DND-41 (cell line): ENCODE data around the gene SMIM44.

ENCODE experiments used
- ATAC-seq: fragments of 200-7000 bp; cut with Tn5 transposase; 3 replicates; pipeline ENCODE4 v1.9.1; 2021; ENCODE audit warnings: low read depth; ENCODE audit not compliant: insufficient read depth
- DNase-seq: peaks from one replicate; pipeline ENCODE4 v3.0.0-alpha.2; 2020
- H2AFZ ChIP-seq: 2 replicates; pipeline ENCODE4 v1.6.0; 2012; ENCODE audit warnings: low read depth, low read length
- H3K27ac ChIP-seq: 2 replicates; pipeline ENCODE4 v1.5.1; 2012; ENCODE audit warnings: low read length, inconsistent platforms
- H3K27me3 ChIP-seq: fragments of 200-600 bp; sonication (generic); 2 replicates; pipeline ENCODE4 v1.6.0; 2012; ENCODE audit warnings: low read length, mild to moderate bottlenecking, inconsistent platforms; ENCODE audit not compliant: insufficient read depth, poor library complexity
- H3K36me3 ChIP-seq: 2 replicates; pipeline ENCODE4 v1.5.1; 2012; ENCODE audit warnings: low read length, inconsistent platforms; ENCODE audit not compliant: insufficient read depth
- H3K4me1 ChIP-seq: 2 replicates; pipeline ENCODE4 v1.5.1; 2012; ENCODE audit warnings: mild to moderate bottlenecking, low read length; ENCODE audit not compliant: insufficient read depth
- H3K4me2 ChIP-seq: 2 replicates; pipeline ENCODE4 v1.6.0; 2012; ENCODE audit warnings: mild to moderate bottlenecking, moderate library complexity, low read length, inconsistent platforms; ENCODE audit not compliant: insufficient read depth
- H3K4me3 ChIP-seq, 2 experiments: fragments of 200-600 bp in 1 of 2; shearing (Covaris generic) in 1 of 2; 2 replicates each; pipeline ENCODE4 v1.5.1; 2012 to 2016; ENCODE audit warnings: inconsistent platforms in 2 of 2, low read length in 2 of 2, mild to moderate bottlenecking in 2 of 2, low read depth in 1 of 2, moderate library complexity in 1 of 2
- H3K79me2 ChIP-seq: 2 replicates; pipeline ENCODE4 v1.6.0; 2012; ENCODE audit warnings: low read length, inconsistent platforms; ENCODE audit not compliant: insufficient read depth
- H3K9ac ChIP-seq: 2 replicates; pipeline ENCODE4 v1.6.0; 2012; ENCODE audit warnings: low read depth, mild to moderate bottlenecking, inconsistent platforms, low read length, moderate library complexity
- H3K9me3 ChIP-seq: 2 replicates; pipeline ENCODE4 v1.5.1; 2012; ENCODE audit warnings: low read length, moderate library complexity, mild to moderate bottlenecking, inconsistent platforms; ENCODE audit not compliant: insufficient read depth, severe bottlenecking
- H4K20me1 ChIP-seq: 2 replicates; pipeline ENCODE4 v1.6.0; 2012; ENCODE audit warnings: low read length; ENCODE audit not compliant: insufficient read depth
- CTCF ChIP-seq: IDR thresholded peaks from 2 replicates; pipeline ENCODE4 v1.5.1; 2012; ENCODE audit warnings: borderline replicate concordance, low read length, moderate library complexity, mild to moderate bottlenecking; ENCODE audit not compliant: poor library complexity, severe bottlenecking; ENCODE audit errors: extremely low read depth
- EZH2 ChIP-seq: IDR thresholded peaks from 3 replicates; pipeline ENCODE4 v1.6.1; 2012; ENCODE audit warnings: borderline replicate concordance, low read depth, mild to moderate bottlenecking, moderate library complexity, low read length, inconsistent platforms; ENCODE audit not compliant: severe bottlenecking

SMIM44 gene

GRCh38 chr19:3462991-3463713 lies 20.1 kb downstream of the SMIM44 start:
- TF ChIP-seq EZH2 (no peak), CTCF (no peak)
- Histone ChIP-seq H3K4me2 (no peak overlapping the region), H2AFZ (no peak overlapping the region), H3K4me1 (no peaks in the 10 kb centered on the region), H3K9ac (no peak overlapping the region), H3K79me2 (no peaks in the 10 kb centered on the region), H3K27me3 (no peaks in the 10 kb centered on the region), H3K36me3 (peaks cover 22% of the 10 kb centered on the region), H3K27ac (no peak overlapping the region), H3K9me3 (peaks cover 4% of the 10 kb centered on the region), H3K4me3 (no peak overlapping the region), H4K20me1 (peaks cover 4% of the 10 kb centered on the region; the same call in 1 of the 2 replicates)
- DNase-seq (no peak), ATAC-seq (no peak)

GRCh38 chr19:3459965-3460582 lies 23.2 kb downstream of the SMIM44 start:
- Histone ChIP-seq H3K79me2 (no peaks in the 10 kb centered on the region), H3K36me3 (peaks cover 39% of the 10 kb centered on the region), H3K9me3 (no peaks in the 10 kb centered on the region), H3K27me3 (no peaks in the 10 kb centered on the region), H3K4me2 (no peak overlapping the region), H3K27ac (no peak overlapping the region), H3K4me3 (no peak overlapping the region), H3K9ac (no peak overlapping the region), H3K4me1 (no peaks in the 10 kb centered on the region), H2AFZ (no peak overlapping the region), H4K20me1 (peaks cover 24% of the 10 kb centered on the region)
- TF ChIP-seq EZH2 (no peak), CTCF (no peak)
- DNase-seq (no peak), ATAC-seq (no peak)

GRCh38 chr19:3459089-3459881 lies 24.0 kb downstream of the SMIM44 start:
- Histone ChIP-seq H3K27ac (no peak overlapping the region), H2AFZ (no peak overlapping the region), H3K4me2 (no peak overlapping the region), H3K79me2 (no peaks in the 10 kb centered on the region), H3K27me3 (no peaks in the 10 kb centered on the region), H3K36me3 (peaks cover 47% of the 10 kb centered on the region), H3K4me3 (no peak overlapping the region), H3K9me3 (no peaks in the 10 kb centered on the region), H3K9ac (no peak overlapping the region), H4K20me1 (peaks cover 29% of the 10 kb centered on the region), H3K4me1 (no peaks in the 10 kb centered on the region)
- ATAC-seq = peak; percentile 39; the same call in 1 of the 3 replicates
- TF ChIP-seq CTCF = no peak
- no peak for TF ChIP-seq EZH2
- DNase-seq = peak; percentile 33
